PC-3 (cell line): ENCODE results near the gene CSPG4.

Experiments
- CTCF ChIP-seq: fragments of 300-600 bp; sonication (generic); conservative IDR thresholded peaks from 2 replicates; pipeline ENCODE4 v1.5.1; 2017; ENCODE audit warnings: antibody characterized with exemption, low read depth, mild to moderate bottlenecking, low read length
- EZH2 ChIP-seq: fragments of 300-600 bp; sonication (generic); IDR thresholded peaks from one replicate; pipeline ENCODE4 v1.6.1; 2017; ENCODE audit warnings: antibody characterized with exemption, mild to moderate bottlenecking, low read length; ENCODE audit not compliant: unreplicated experiment

- TF ChIP-seq CTCF (no peak), EZH2 (no peak)
Measured at GRCh38 chr15:75745305-75745704, 32.7 kb upstream of the CSPG4 start.
